HepG2 (cell line): ENCODE measurements around the gene TMEM182. TPM values are rescaled to one million over a fixed set of nuclear protein-coding genes. Genes with fewer than 3 reads are reported as not detected.

ENCODE experiments used
- ATAC-seq: fragments of 200-7000 bp; cut with Tn5 transposase; 3 replicates; pipeline ENCODE4 v1.9.1; 2020; ENCODE audit warnings: mild to moderate bottlenecking, moderate library complexity
- BruUV-seq: library from RNA; stranded (reverse); fragments of 400-500 nt; replicated peaks from 2 replicates; lab custom pipeline; 2021; lab: Mats Ljungman, UMichigan
- CTCF ChIA-PET: fragments of 300-600 bp; formaldehyde crosslinking; extraction: SDS; loops from one replicate; lab custom pipeline; 2021; ENCODE audit warnings: low total read pairs, inconsistent platforms, low intra/inter-chr PET ratio; lab: Yijun Ruan, JAX
- POLR2A ChIA-PET: fragments of 350-600 bp; sonication (Branson Sonifier 250); formaldehyde crosslinking; loops from one replicate; lab custom pipeline; 2020; ENCODE audit warnings: antibody characterized with exemption, inconsistent platforms; lab: Yijun Ruan, JAX
- DNase-seq: peaks from one replicate; pipeline ENCODE4 v3.0.0-alpha.2; 2015; ENCODE audit warnings: low spot score
- FAIRE-seq: peaks from 3 replicates; lab custom pipeline; 2011; peaks lifted over from hg19 to GRCh38; lab: Jason Lieb, UNC
- H2AFZ ChIP-seq: one replicate; pipeline ENCODE4 v1.6.1; 2011; ENCODE audit warnings: low read length, inconsistent platforms
- H3K27ac ChIP-seq: fragments of 300-600 bp; 3 replicates; pipeline ENCODE4 v1.8.0; 2011; ENCODE audit warnings: mixed run types, mild to moderate bottlenecking, mixed read lengths, low read length, inconsistent platforms; ENCODE audit not compliant: insufficient read depth; ENCODE audit errors: extremely low read length
- H3K27me3 ChIP-seq, 2 experiments: fragments of 200-600 bp in 1 of 2; 2 replicates in 1 of 2; 3 replicates in 1 of 2; pipeline versions ENCODE4 v1.6.0 to v1.8.0; 2011; ENCODE audit warnings: low read length in 2 of 2, mild to moderate bottlenecking in 2 of 2, moderate library complexity in 2 of 2, inconsistent platforms in 1 of 2; ENCODE audit not compliant: insufficient read depth in 2 of 2, control insufficient read depth in 1 of 2
- H3K36me3 ChIP-seq, 2 experiments: fragments of 200-600 bp in 1 of 2; replicated peaks in 1 of 2; 2 replicates in 1 of 2; 3 replicates in 1 of 2; pipeline versions ENCODE4 v1.5.1 to v1.8.0; 2011; ENCODE audit warnings: low read length in 2 of 2, inconsistent platforms in 1 of 2; ENCODE audit not compliant: insufficient read depth in 2 of 2, control insufficient read depth in 1 of 2
- H3K4me1 ChIP-seq: 2 replicates; pipeline ENCODE4 v1.5.1; 2012; ENCODE audit warnings: low read length, inconsistent platforms; ENCODE audit not compliant: insufficient read depth
- H3K4me2 ChIP-seq: 2 replicates; pipeline ENCODE4 v1.6.0; 2011; ENCODE audit warnings: low read depth, low read length, inconsistent platforms
- H3K4me3 ChIP-seq, 3 experiments: fragments of 200-600 bp in 1 of 3; sonication (generic), shearing (Covaris generic) in 1 of 3; replicated peaks in 1 of 3; 2 replicates each; pipeline ENCODE4 v1.5.1; 2011 to 2016; ENCODE audit warnings: low read length in 3 of 3, inconsistent platforms in 2 of 3, low read depth in 2 of 3, mild to moderate bottlenecking in 2 of 3, control low read depth in 1 of 3, mixed read lengths in 1 of 3; ENCODE audit not compliant: insufficient read depth in 1 of 3
- H3K79me2 ChIP-seq: one replicate; pipeline ENCODE4 v1.6.1; 2011; ENCODE audit warnings: low read length, inconsistent platforms; ENCODE audit not compliant: insufficient read depth
- H3K9ac ChIP-seq: 2 replicates; pipeline ENCODE4 v1.6.0; 2011; ENCODE audit warnings: mild to moderate bottlenecking, low read depth, low read length, inconsistent platforms; ENCODE audit not compliant: insufficient read depth
- H3K9me3 ChIP-seq: 2 replicates; pipeline ENCODE4 v1.5.1; 2012; ENCODE audit warnings: mild to moderate bottlenecking, low read length
- H4K20me1 ChIP-seq: 2 replicates; pipeline ENCODE4 v1.6.0; 2011; ENCODE audit warnings: inconsistent platforms, mild to moderate bottlenecking, low read length, moderate library complexity; ENCODE audit not compliant: insufficient read depth
- HOMEZ ChIP-seq: IDR thresholded peaks from 2 replicates; pipeline ENCODE4 v1.6.1; 2016; ENCODE audit warnings: low read depth
- JUND ChIP-seq: sonication (generic); formaldehyde crosslinking; IDR thresholded peaks from 2 replicates; pipeline ENCODE4 v1.8.0; 2022; ENCODE audit warnings: mild to moderate bottlenecking, missing genetic modification reagents
- MNT ChIP-seq: fragments of 450-650 bp; IDR thresholded peaks from 2 replicates; pipeline ENCODE4 v1.6.1; 2016
- PHF5A ChIP-seq: IDR thresholded peaks from one replicate; pipeline ENCODE4 v1.6.1; 2018; ENCODE audit warnings: low read depth, missing genetic modification reagents; ENCODE audit not compliant: unreplicated experiment
- ZHX2 ChIP-seq, 2 experiments: sonication (generic) in 1 of 2; formaldehyde crosslinking in 1 of 2; IDR thresholded peaks; 2 replicates each; pipeline versions ENCODE4 v1.6.1 to v1.9.0; 2014 to 2022; ENCODE audit warnings: antibody characterized with exemption in 1 of 2, borderline replicate concordance in 1 of 2, inconsistent platforms in 1 of 2, low read depth in 1 of 2, missing genetic modification reagents in 1 of 2
- ZNF501 ChIP-seq: sonication (generic); formaldehyde crosslinking; IDR thresholded peaks from 2 replicates; pipeline ENCODE4 v1.5.1; 2020; ENCODE audit warnings: mild to moderate bottlenecking, moderate library complexity, missing genetic modification reagents
- WGBS: methylation state at CpG from one replicate; pipeline ENCODE4 v1.1.6; 2017; ENCODE audit warnings: low lambda C conversion rate; 5-methylcytosine and 5-hydroxymethylcytosine counted together
- in situ Hi-C: cut with HindIII; loops from 2 replicates; pipeline ENCODE4 v1.10.0; 2017; ENCODE audit warnings: low pct_unique_long_range_greater_than_20kb; ENCODE audit not compliant: extremely low pct_ligation_motif_present
- intact Hi-C: fragments of 100-400 bp; cut with micrococcal nuclease; formaldehyde crosslinking; loops from one replicate; pipeline ENCODE4 v1.10.0; 2022; ENCODE audit not compliant: unreplicated experiment
- polyA plus RNA-seq, 8 experiments: library from polyadenylated mRNA; depleted of rRNA in 3 of 8; stranded (reverse) in 7 of 8; unstranded in 1 of 8; fragments of >200 nt; fragmentation: Illumina TruSeq in 4 of 8; extraction: Trizol in 4 of 8; gene quantifications; 2 replicates each; pipeline versions ENCODE4 v1.2.1 to v1.2.3, GENCODE V29; 2011 to 2016; ENCODE audit warnings: low read depth in 4 of 8, missing spikeins in 1 of 8, mixed read lengths in 1 of 8; ENCODE audit not compliant: insufficient read depth in 1 of 8
- total RNA-seq, 5 experiments: library from RNA; depleted of rRNA; stranded (reverse); fragments of >200 nt; fragmentation: Illumina TruSeq; extraction: Trizol; gene quantifications; 2 replicates each; pipeline ENCODE4 v1.2.3, GENCODE V29; 2016; ENCODE audit warnings: low read depth in 1 of 5
- TF ChIP-seq, protein P1 (sequence below): IDR thresholded peaks from 2 replicates; pipeline ENCODE4 v1.6.1; 2016; ENCODE audit warnings: missing compliant biosample characterization, missing genetic modification reagents, borderline replicate concordance

Gene TMEM182
- total and polyA plus RNA-seq, 2 of the 13 experiments (the other 11 are each of a cell fraction or from before 2014, with no cell fraction given), result 8.7 to 8.9 TPM

DNA sequence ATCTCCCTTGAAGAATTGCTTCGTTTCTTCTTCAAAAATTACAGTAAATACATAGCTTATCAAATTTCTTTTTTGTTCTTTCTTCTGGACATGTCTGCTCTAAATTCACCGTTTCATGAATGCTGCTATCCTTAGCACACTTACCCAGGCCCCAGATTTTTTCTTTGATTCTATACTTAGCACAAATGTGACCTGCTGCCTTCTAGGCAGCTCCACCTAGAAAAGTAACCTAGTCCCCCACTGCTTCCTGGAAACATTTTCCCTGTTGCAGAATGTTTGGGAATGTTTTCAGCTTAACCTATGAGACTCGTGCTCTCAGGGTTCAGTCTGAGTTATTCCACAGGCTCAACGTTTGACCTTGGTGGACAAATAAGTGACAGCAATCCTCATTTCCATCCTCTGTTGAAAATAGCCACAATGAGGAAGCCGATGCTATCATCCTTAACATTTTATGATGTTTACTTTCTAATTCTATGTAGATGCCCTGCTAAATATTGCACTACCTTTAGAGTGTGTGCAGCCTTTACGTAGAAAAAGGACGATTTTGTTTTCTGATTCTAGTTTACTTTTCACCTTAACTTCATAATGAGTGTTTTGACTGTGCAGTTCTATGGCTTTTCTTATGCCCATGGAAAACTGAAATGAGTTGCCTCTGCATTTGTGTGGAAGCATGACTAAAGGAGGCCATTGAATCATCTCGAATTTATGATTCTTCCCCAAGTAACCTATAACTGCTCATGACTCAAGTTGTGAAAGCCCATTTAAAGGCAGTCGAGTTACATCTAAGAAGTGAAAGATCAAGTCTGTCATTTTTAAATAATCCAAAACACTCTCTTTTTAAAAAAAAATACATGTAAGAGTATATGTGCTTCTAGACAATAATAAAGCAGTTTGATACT, 47.7 kb downstream of the TMEM182 start:
- in situ Hi-C loops, result no loop called here

More for the DNA sequence above, 47.7 kb downstream of the TMEM182 start:
- intact Hi-C loops, result loop anchor here (5.0 kb wide), 1 partner anchor 192 kb away; the partner anchor contains the start of gene SLC9A2
- H3K4me2 ChIP-seq, result no peak overlapping the region
- H3K79me2 ChIP-seq, result no peaks in the 10 kb centered on the region
- no peaks in the 10 kb centered on the region for H4K20me1 ChIP-seq
- H3K9ac ChIP-seq, result no peak overlapping the region
- BruUV-seq, result no TSS peak
- H3K27me3 ChIP-seq, result no peaks in the 10 kb centered on the region
- no peaks in the 10 kb centered on the region for H3K36me3 ChIP-seq
- H3K4me3 ChIP-seq, result no peak overlapping the region
- TF ChIP-seq ZNF501 (CRISPR knock-in tag) (no peak), ZHX2 (IDR thresholded peaks at IDR 0.05; ENCODE audit: low read depth) (no peak), ZHX2 (CRISPR knock-in tag; IDR thresholded peaks at IDR 0.05; ENCODE audit: borderline replicate concordance) (no peak), MNT (no peak), PHF5A (CRISPR knock-in tag) (no peak), JUND (CRISPR knock-in tag) (no peak), HOMEZ (CRISPR knock-in tag) (peak; percentile 75; the same call in 1 of the 2 replicates)
- TF ChIP-seq, protein P1, sequence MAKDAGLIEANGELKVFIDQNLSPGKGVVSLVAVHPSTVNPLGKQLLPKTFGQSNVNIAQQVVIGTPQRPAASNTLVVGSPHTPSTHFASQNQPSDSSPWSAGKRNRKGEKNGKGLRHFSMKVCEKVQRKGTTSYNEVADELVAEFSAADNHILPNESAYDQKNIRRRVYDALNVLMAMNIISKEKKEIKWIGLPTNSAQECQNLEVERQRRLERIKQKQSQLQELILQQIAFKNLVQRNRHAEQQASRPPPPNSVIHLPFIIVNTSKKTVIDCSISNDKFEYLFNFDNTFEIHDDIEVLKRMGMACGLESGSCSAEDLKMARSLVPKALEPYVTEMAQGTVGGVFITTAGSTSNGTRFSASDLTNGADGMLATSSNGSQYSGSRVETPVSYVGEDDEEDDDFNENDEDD (CRISPR knock-in tag), result no peak
- H3K9me3 ChIP-seq, result no peaks in the 10 kb centered on the region
- peaks cover 8% of the 10 kb centered on the region; the same call in 1 of the 2 replicates for H3K4me1 ChIP-seq
- FAIRE-seq (no peak), DNase-seq (peak; percentile 26), ATAC-seq (peak; percentile 69)
- POLR2A ChIA-PET, result no interaction called here
- no peak overlapping the region for H3K27ac ChIP-seq
- CTCF ChIA-PET, result no interaction called here
- no peak overlapping the region for H2AFZ ChIP-seq
- WGBS, result 65% methylated on average over 9 of the region's 9 CpGs
